Measurements from ENCODE around the gene CMBL.
A peak's percentile ranks its signal among the peaks of the same experiment; 100 is the strongest.
"Not testable (repeated sequence)": the region's sequence is repeated elsewhere in the genome, so short reads cannot be mapped to it uniquely, and the experiment has no call there.

Gene CMBL

GRCh38 chr5:10248378-10249260, 59.1 kb downstream of the CMBL start:
- H4K20me1 ChIP-seq (ENCODE audit: insufficient read depth, low read length), result peaks cover 14% of the 10 kb centered on the region
- H3K4me3 ChIP-seq (ENCODE audit: low read length), result peak overlapping the region; percentile 98

DNA sequence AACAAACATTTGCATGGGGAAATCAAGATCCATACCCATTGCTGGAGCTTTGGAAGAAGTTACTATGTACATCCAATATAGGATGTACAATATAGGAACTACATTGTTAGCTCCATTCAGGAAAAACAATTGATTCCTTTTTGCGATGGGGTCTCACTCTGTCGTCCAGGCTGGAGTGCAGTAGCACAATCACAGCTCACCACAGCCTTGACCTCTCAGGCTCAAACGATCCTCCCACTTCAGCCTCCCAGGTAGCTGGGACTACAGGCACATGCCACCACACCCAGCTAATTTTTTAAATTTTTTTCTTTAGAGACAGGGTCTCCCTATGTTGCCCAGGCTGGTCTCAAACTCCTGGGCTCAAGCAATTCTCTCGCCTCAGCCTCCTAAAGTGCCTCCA, 60.5 kb downstream of the CMBL start:
- H3K36me3 ChIP-seq (replicated peaks; ENCODE audit: low read depth, low read length); H3K27me3 ChIP-seq (ENCODE audit: low read depth, low read length); H3K9ac ChIP-seq (ENCODE audit: low read length); H3K4me3 ChIP-seq (ENCODE audit: low read length); H3K9me3 ChIP-seq (ENCODE audit: insufficient read depth, low read length); H3K27ac ChIP-seq (ENCODE audit: low read length); H3K4me2 ChIP-seq (ENCODE audit: low read length); H2AFZ ChIP-seq (ENCODE audit: low read depth, low read length): not testable (repeated sequence)
- Histone ChIP-seq H3K4me1 (ENCODE audit: low read length) (peaks cover 15% of the 10 kb centered on the region), H4K20me1 (ENCODE audit: insufficient read depth, low read length) (peaks cover 11% of the 10 kb centered on the region), H3K79me2 (ENCODE audit: low read length) (peaks cover 49% of the 10 kb centered on the region)

More at GRCh38 chr5:10248378-10249260, 59.1 kb downstream of the CMBL start:
- Histone ChIP-seq H3K9ac (ENCODE audit: low read length) (peak overlapping the region; percentile 99), H3K36me3 (replicated peaks; ENCODE audit: low read depth, low read length) (peaks cover 10% of the 10 kb centered on the region), H3K27ac (ENCODE audit: low read length) (0 out of 2 replicates have a peak overlapping the region, but pooled peaks have one; percentile 82), H2AFZ (ENCODE audit: low read depth, low read length) (peak overlapping the region; percentile 84; the same call in 1 of the 2 replicates), H3K4me2 (ENCODE audit: low read length) (peak overlapping the region; percentile 87), H3K4me1 (ENCODE audit: low read length) (peaks cover 18% of the 10 kb centered on the region), H3K79me2 (ENCODE audit: low read length) (peaks cover 63% of the 10 kb centered on the region), H3K27me3 (ENCODE audit: low read depth, low read length) (no peaks in the 10 kb centered on the region), H3K9me3 (ENCODE audit: insufficient read depth, low read length) (no peaks in the 10 kb centered on the region)
- TF ChIP-seq EZH2phosphoT487 (IDR thresholded peaks at IDR 0.05; ENCODE audit: low read depth) (no peak), CTCF (IDR thresholded peaks at IDR 0.05; ENCODE audit: low read depth, low read length) (no peak)

GRCh38 chr5:10246761-10247160, 60.9 kb downstream of the CMBL start:
- Histone ChIP-seq H3K4me2 (ENCODE audit: low read length) (no peak overlapping the region), H3K9me3 (ENCODE audit: insufficient read depth, low read length) (no peaks in the 10 kb centered on the region), H2AFZ (ENCODE audit: low read depth, low read length) (no peak overlapping the region), H4K20me1 (ENCODE audit: insufficient read depth, low read length) (peaks cover 7% of the 10 kb centered on the region), H3K27ac (ENCODE audit: low read length) (no peak overlapping the region), H3K4me3 (ENCODE audit: low read length) (no peak overlapping the region), H3K4me1 (ENCODE audit: low read length) (peaks cover 11% of the 10 kb centered on the region), H3K79me2 (ENCODE audit: low read length) (peaks cover 44% of the 10 kb centered on the region), H3K36me3 (replicated peaks; ENCODE audit: low read depth, low read length) (peaks cover 2% of the 10 kb centered on the region), H3K9ac (ENCODE audit: low read length) (no peak overlapping the region), H3K27me3 (ENCODE audit: low read depth, low read length) (no peaks in the 10 kb centered on the region)
- no peak for TF ChIP-seq EZH2phosphoT487 (IDR thresholded peaks at IDR 0.05; ENCODE audit: low read depth)
- no peak for TF ChIP-seq CTCF (IDR thresholded peaks at IDR 0.05; ENCODE audit: low read depth, low read length)

- Histone ChIP-seq H4K20me1 (ENCODE audit: insufficient read depth, low read length) (no peaks in the 10 kb centered on the region), H3K36me3 (replicated peaks; ENCODE audit: low read depth, low read length) (no peaks in the 10 kb centered on the region), H3K9me3 (ENCODE audit: insufficient read depth, low read length) (no peaks in the 10 kb centered on the region), H3K4me1 (ENCODE audit: low read length) (peaks cover 7% of the 10 kb centered on the region; the same call in 1 of the 2 replicates), H3K9ac (ENCODE audit: low read length) (no peak overlapping the region), H3K27ac (ENCODE audit: low read length) (no peak overlapping the region), H3K27me3 (ENCODE audit: low read depth, low read length) (no peaks in the 10 kb centered on the region), H3K4me3 (ENCODE audit: low read length) (no peak overlapping the region), H2AFZ (ENCODE audit: low read depth, low read length) (no peak overlapping the region), H3K79me2 (ENCODE audit: low read length) (peaks cover 25% of the 10 kb centered on the region), H3K4me2 (ENCODE audit: low read length) (no peak overlapping the region)
- no peak for TF ChIP-seq CTCF (IDR thresholded peaks at IDR 0.05; ENCODE audit: low read depth, low read length)
- TF ChIP-seq EZH2phosphoT487 (IDR thresholded peaks at IDR 0.05; ENCODE audit: low read depth), result no peak
Measured at GRCh38 chr5:10244342-10244944, 63.3 kb downstream of the CMBL start.

Measured in OCI-LY3 (cell line).